ENCODE measurements around the gene SLCO2B1.
A peak's percentile ranks its signal among the peaks of the same experiment; 100 is the strongest.

The SLCO2B1 gene

GRCh38 chr11:75163921-75164849 lies 13.3 kb downstream of the SLCO2B1 start:
- no peak for DNase-seq

- no peak for DNase-seq
These were observed 14.8 kb downstream of the SLCO2B1 start for GRCh38 chr11:75165721-75166120.

- no peak for DNase-seq
These were observed 15.9 kb downstream of the SLCO2B1 start for GRCh38 chr11:75166791-75167190.

GRCh38 chr11:75167617-75168016 lies 16.7 kb downstream of the SLCO2B1 start:
- DNase-seq = no peak

GRCh38 chr11:75169101-75169885 lies 18.4 kb downstream of the SLCO2B1 start:
- no peak for DNase-seq

- DNase-seq = no peak
These were observed 19.8 kb downstream of the SLCO2B1 start for GRCh38 chr11:75170516-75171201.

- no peak for DNase-seq
These were observed 22.4 kb downstream of the SLCO2B1 start for GRCh38 chr11:75173336-75173735.

GRCh38 chr11:75174781-75175370 lies 24.0 kb downstream of the SLCO2B1 start:
- DNase-seq = peak; percentile 21

- DNase-seq = no peak
These were observed 31.8 kb downstream of the SLCO2B1 start for GRCh38 chr11:75182664-75183063.

- no peak for DNase-seq
These were observed 33.1 kb downstream of the SLCO2B1 start for GRCh38 chr11:75184051-75184450.

- no peak for DNase-seq
These were observed 34.0 kb downstream of the SLCO2B1 start for GRCh38 chr11:75184757-75185425.

GRCh38 chr11:75185866-75186265 lies 35.0 kb downstream of the SLCO2B1 start:
- DNase-seq = no peak

- DNase-seq = no peak
These were observed 36.1 kb downstream of the SLCO2B1 start for GRCh38 chr11:75186999-75187398.

- DNase-seq = no peak
These were observed 37.8 kb downstream of the SLCO2B1 start for GRCh38 chr11:75188671-75189070.

- no peak for DNase-seq
These were observed 38.2 kb downstream of the SLCO2B1 start for GRCh38 chr11:75189108-75189507.

- no peak for DNase-seq
These were observed 39.0 kb downstream of the SLCO2B1 start for GRCh38 chr11:75189911-75190310.

GRCh38 chr11:75190652-75191329 lies 39.9 kb downstream of the SLCO2B1 start:
- no peak for DNase-seq

GRCh38 chr11:75191330-75191717 lies 40.4 kb downstream of the SLCO2B1 start:
- no peak for DNase-seq

- no peak for DNase-seq
These were observed 42.4 kb downstream of the SLCO2B1 start for GRCh38 chr11:75193271-75193670.

- no peak for DNase-seq
These were observed 42.8 kb downstream of the SLCO2B1 start for GRCh38 chr11:75193711-75194110.

GRCh38 chr11:75194147-75194546 lies 43.2 kb downstream of the SLCO2B1 start:
- DNase-seq = no peak
